ENCODE measurements around the gene WNK2.

Gene WNK2

DNA sequence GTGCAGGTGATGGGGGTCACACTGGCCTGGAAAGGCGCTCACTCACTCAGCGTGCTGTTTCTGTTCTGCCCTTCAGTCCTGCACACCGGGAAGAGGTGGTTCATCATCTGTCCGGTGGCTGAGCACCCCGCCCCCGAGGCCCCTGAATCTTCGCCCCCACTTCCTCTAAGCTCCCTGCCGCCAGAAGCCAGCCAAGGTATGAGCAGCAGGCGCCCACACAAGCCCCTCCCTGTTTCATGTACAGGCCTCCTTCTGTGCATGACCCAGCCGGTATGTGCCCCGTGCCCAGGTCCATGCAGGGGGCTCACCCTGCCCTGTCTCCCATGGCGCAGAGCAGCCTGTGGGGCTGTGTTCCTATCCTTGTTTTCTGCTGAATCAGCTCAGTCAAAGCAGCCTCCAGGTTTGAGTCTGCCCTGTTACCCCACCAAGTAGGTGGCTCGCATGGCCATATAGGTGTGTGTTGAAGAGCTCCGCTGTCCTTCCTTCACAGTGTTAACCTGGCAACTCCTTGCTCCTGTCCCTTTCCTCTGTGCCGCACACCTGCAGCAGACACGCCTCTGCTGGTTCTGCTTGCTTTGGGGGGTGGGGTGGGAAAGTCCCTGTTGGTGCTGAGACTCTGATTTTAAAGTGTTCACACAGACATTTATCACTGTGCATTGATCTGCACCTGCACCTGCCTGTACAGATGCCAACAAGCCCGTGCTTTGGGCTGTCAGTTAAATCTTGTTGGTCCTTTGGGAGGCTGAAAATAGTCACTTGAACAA is 84.8 kb downstream of the WNK2 start:
- no peak overlapping the region for H3K4me3 ChIP-seq (ENCODE audit: low read length)
- TF ChIP-seq, protein P1, sequence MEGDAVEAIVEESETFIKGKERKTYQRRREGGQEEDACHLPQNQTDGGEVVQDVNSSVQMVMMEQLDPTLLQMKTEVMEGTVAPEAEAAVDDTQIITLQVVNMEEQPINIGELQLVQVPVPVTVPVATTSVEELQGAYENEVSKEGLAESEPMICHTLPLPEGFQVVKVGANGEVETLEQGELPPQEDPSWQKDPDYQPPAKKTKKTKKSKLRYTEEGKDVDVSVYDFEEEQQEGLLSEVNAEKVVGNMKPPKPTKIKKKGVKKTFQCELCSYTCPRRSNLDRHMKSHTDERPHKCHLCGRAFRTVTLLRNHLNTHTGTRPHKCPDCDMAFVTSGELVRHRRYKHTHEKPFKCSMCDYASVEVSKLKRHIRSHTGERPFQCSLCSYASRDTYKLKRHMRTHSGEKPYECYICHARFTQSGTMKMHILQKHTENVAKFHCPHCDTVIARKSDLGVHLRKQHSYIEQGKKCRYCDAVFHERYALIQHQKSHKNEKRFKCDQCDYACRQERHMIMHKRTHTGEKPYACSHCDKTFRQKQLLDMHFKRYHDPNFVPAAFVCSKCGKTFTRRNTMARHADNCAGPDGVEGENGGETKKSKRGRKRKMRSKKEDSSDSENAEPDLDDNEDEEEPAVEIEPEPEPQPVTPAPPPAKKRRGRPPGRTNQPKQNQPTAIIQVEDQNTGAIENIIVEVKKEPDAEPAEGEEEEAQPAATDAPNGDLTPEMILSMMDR (conservative IDR thresholded peaks at IDR 0.05; ENCODE audit: low read depth, low read length), result no peak
- no peak for DNase-seq (ENCODE audit: low read depth)

GRCh38 chr9:93270976-93271375 is 87.0 kb downstream of the WNK2 start:
- H3K4me3 ChIP-seq (ENCODE audit: low read length), result no peak overlapping the region
- TF ChIP-seq, protein P1 (conservative IDR thresholded peaks at IDR 0.05; ENCODE audit: low read depth, low read length), result no peak
- DNase-seq (ENCODE audit: low read depth), result no peak

GRCh38 chr9:93276973-93277372 is 93.0 kb downstream of the WNK2 start:
- H3K4me3 ChIP-seq (ENCODE audit: low read length), result no peak overlapping the region
- TF ChIP-seq, protein P1 (conservative IDR thresholded peaks at IDR 0.05; ENCODE audit: low read depth, low read length), result no peak
- no peak for DNase-seq (ENCODE audit: low read depth)

- TF ChIP-seq, protein P1 (conservative IDR thresholded peaks at IDR 0.05; ENCODE audit: low read depth, low read length), result no peak
- DNase-seq (ENCODE audit: low read depth), result no peak
- no peak overlapping the region for H3K4me3 ChIP-seq (ENCODE audit: low read length)
Observed at GRCh38 chr9:93278144-93278543, 94.2 kb downstream of the WNK2 start.

DNA sequence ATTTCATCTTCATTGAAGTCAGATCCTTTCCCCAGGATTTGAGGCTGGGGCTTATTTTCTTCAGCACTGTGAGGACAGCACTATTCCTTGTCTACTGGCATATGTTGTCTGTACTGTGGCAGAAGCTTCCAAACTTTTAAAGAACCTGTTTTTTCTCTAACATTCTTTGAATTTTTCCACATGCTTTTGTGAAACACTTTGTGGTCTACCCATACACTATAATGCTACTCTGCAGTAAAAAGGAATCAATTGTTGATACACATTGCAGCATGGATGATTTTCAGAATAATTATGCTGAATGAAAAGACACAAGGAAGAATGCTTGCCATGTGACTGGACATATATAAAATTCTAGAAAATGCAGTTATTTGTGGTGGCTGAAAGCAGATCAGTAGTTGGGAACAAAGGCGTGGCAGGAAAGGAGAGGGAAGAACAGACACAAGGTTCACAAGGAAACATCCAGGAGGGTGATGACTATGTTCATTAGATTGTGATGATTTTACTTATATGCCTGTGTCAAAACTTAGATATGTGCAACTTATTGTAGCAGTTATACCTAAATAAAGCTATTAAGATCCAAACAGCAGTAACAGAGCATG is 96.8 kb downstream of the WNK2 start:
- no peak for DNase-seq (ENCODE audit: low read depth)
- TF ChIP-seq, protein P1 (conservative IDR thresholded peaks at IDR 0.05; ENCODE audit: low read depth, low read length), result no peak

DNA sequence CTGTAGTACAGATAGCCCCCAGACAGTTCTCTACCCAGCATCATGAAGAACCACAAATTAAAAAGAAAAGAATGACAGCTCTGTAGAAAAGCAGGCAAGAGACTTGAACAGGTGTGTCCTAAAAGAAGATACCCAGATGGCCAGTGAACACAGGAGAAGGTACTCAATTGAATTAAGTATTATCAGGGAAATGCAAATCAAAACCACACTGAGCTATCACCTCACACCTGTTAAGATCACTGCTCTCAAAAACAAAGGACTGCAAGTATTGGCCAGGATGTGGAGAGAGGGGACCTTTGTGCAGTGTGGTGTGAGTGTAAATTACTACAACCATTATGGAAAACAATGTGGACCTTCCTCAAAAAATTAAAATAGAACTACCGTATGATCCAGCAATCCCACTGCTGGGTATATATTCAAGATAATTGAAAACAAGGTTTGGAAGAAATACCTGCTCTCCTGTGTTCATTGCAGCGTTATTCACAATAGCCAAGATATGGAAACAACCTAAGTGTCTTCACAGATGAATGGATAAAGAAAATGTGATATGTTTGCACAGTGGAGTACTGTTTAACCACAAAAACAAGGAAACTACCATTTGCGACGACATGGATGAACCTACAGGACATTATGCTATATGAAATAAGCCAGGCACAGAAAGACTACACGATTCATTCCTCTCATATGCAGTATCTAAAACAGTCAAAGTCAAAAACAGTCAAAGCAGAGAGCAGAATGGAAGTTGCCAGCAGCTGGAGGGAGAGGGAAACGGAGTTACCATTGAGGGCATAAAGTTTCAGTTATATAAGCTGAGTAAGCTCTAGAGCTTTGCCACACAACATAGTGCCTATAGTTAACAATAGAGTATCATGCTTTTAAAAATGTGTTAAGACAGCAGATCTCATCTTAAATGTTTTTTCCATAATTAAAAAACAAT is 102.6 kb downstream of the WNK2 start:
- no peak overlapping the region for H3K4me3 ChIP-seq (ENCODE audit: low read length)
- TF ChIP-seq, protein P1 (conservative IDR thresholded peaks at IDR 0.05; ENCODE audit: low read depth, low read length), result no peak
- no peak for DNase-seq (ENCODE audit: low read depth)

More for the DNA sequence above, 96.8 kb downstream of the WNK2 start:
- no peak overlapping the region for H3K4me3 ChIP-seq (ENCODE audit: low read length)

Measured in retinal pigment epithelial cell (primary cell).